ENCODE measurements around the gene GRB7. TPM values are rescaled to one million over a fixed set of nuclear protein-coding genes. Genes with fewer than 3 reads are reported as not detected.
A peak's percentile ranks its signal among the peaks of the same experiment; 100 is the strongest.
"Not testable (repeated sequence)": the region's sequence is repeated elsewhere in the genome, so short reads cannot be mapped to it uniquely, and the experiment has no call there.

Gene GRB7
- total RNA-seq, 2 experiments from 2014 or later = 0.37 TPM; not detected in 1

- Mint-ChIP-seq H3K9me3 (ENCODE audit: insufficient read depth) (no peaks in the 10 kb centered on the region), H3K4me3 (peak overlapping the region; percentile 29), H3K36me3 (ENCODE audit: low read depth) (peaks cover 8% of the 10 kb centered on the region), H3K27me3 (ENCODE audit: low read depth) (no peaks in the 10 kb centered on the region), H3K27ac (peak overlapping the region; percentile 82), H3K4me1 (ENCODE audit: low read depth) (peaks cover 68% of the 10 kb centered on the region)
- ChIA-PET POLR2A (interaction anchor here (0.6 to 7.6 kb wide), 20 partner anchors 11 to 185 kb away, joined by 3 to 42 read pairs (median 4); partner anchors contain the start of genes IKZF3 and MIEN1), CTCF (interaction anchor here (0.7 to 5.5 kb wide), 21 partner anchors 15 to 225 kb away, joined by 3 to 81 read pairs (median 5); partner anchors contain the start of genes IKZF3, MIEN1 and PSMD3)
- DNase-seq = no peak
- no peak for ATAC-seq
Observed at GRCh38 chr17:39754958-39755553, 17.3 kb downstream of the GRB7 start.

- H3K27ac Mint-ChIP-seq = peak overlapping the region; percentile 82
- H3K9me3 Mint-ChIP-seq (ENCODE audit: insufficient read depth) = no peaks in the 10 kb centered on the region
- peaks cover 70% of the 10 kb centered on the region for H3K4me1 Mint-ChIP-seq (ENCODE audit: low read depth)
- CTCF ChIA-PET = interaction anchor here (0.7 to 5.5 kb wide), 19 partner anchors 14 to 224 kb away, joined by 3 to 81 read pairs (median 5); partner anchors contain the start of genes IKZF3 and PSMD3
- ATAC-seq = peak; percentile 5
- peak; percentile 54 for DNase-seq
- peak overlapping the region; percentile 29 for H3K4me3 Mint-ChIP-seq
- H3K36me3 Mint-ChIP-seq (ENCODE audit: low read depth) = peaks cover 10% of the 10 kb centered on the region
- POLR2A ChIA-PET = interaction anchor here (0.8 to 7.6 kb wide), 14 partner anchors 14 to 185 kb away, joined by 3 to 42 read pairs (median 5); partner anchors contain the start of genes IKZF3 and MIEN1
- no peaks in the 10 kb centered on the region for H3K27me3 Mint-ChIP-seq (ENCODE audit: low read depth)
Observed at GRCh38 chr17:39755554-39756379, 18.0 kb downstream of the GRB7 start.

- ATAC-seq (no peak), DNase-seq (no peak)
- Mint-ChIP-seq H3K27me3 (ENCODE audit: low read depth) (no peaks in the 10 kb centered on the region), H3K4me3 (peak overlapping the region; percentile 29), H3K36me3 (ENCODE audit: low read depth) (peaks cover 15% of the 10 kb centered on the region), H3K27ac (peak overlapping the region; percentile 82), H3K4me1 (ENCODE audit: low read depth) (peaks cover 75% of the 10 kb centered on the region), H3K9me3 (ENCODE audit: insufficient read depth) (no peaks in the 10 kb centered on the region)
- CTCF ChIA-PET = interaction anchor here (1.0 to 5.5 kb wide), 9 partner anchors 13 to 224 kb away, joined by 3 to 81 read pairs (median 5); partner anchors contain the start of gene PSMD3
- POLR2A ChIA-PET = interaction anchor here (1.9 to 7.6 kb wide), 3 partner anchors 13 to 166 kb away, joined by 5 to 42 read pairs (median 22); partner anchors contain the start of gene IKZF3
Observed at GRCh38 chr17:39756380-39757079, 18.8 kb downstream of the GRB7 start.

- H3K27ac Mint-ChIP-seq = peak overlapping the region; percentile 73
- H3K9me3 Mint-ChIP-seq (ENCODE audit: insufficient read depth) = no peaks in the 10 kb centered on the region
- ChIA-PET CTCF (interaction anchor here (1.1 to 5.5 kb wide), 5 partner anchors 12 to 135 kb away, joined by 3 to 81 read pairs (median 11); partner anchors contain the start of gene IKZF3), POLR2A (interaction anchor here (4.4 to 7.6 kb wide), 2 partner anchors 12 to 105 kb away, joined by 22 to 42 read pairs; partner anchors contain the start of gene IKZF3)
- H3K4me3 Mint-ChIP-seq = peak overlapping the region; percentile 23
- peaks cover 77% of the 10 kb centered on the region for H3K4me1 Mint-ChIP-seq (ENCODE audit: low read depth)
- DNase-seq (no peak), ATAC-seq (no peak)
- no peaks in the 10 kb centered on the region for H3K27me3 Mint-ChIP-seq (ENCODE audit: low read depth)
- peaks cover 15% of the 10 kb centered on the region for H3K36me3 Mint-ChIP-seq (ENCODE audit: low read depth)
Observed at GRCh38 chr17:39757176-39757662, 19.5 kb downstream of the GRB7 start.

GRCh38 chr17:39757931-39758873 lies 20.5 kb downstream of the GRB7 start:
- DNase-seq (peak; percentile 77), ATAC-seq (peak; percentile 12)
- Mint-ChIP-seq H3K27ac (peak overlapping the region; percentile 73), H3K4me3 (peak overlapping the region; percentile 28), H3K27me3 (ENCODE audit: low read depth) (no peaks in the 10 kb centered on the region), H3K4me1 (ENCODE audit: low read depth) (peaks cover 74% of the 10 kb centered on the region), H3K36me3 (ENCODE audit: low read depth) (peaks cover 22% of the 10 kb centered on the region), H3K9me3 (ENCODE audit: insufficient read depth) (no peaks in the 10 kb centered on the region)
- POLR2A ChIA-PET = interaction anchor here (1.0 to 7.6 kb wide), 3 partner anchors 11 to 169 kb away, joined by 3 to 42 read pairs (median 22); partner anchors contain the start of gene IKZF3
- CTCF ChIA-PET = interaction anchor here (0.5 to 2.3 kb wide), 6 partner anchors 9 to 222 kb away, joined by 3 to 11 read pairs (median 5); partner anchors contain the start of genes IKZF3 and PSMD3

GRCh38 chr17:39759204-39759603 lies 21.5 kb downstream of the GRB7 start:
- Mint-ChIP-seq H3K4me1 (ENCODE audit: low read depth) (peaks cover 72% of the 10 kb centered on the region), H3K9me3 (ENCODE audit: insufficient read depth) (no peaks in the 10 kb centered on the region), H3K27me3 (ENCODE audit: low read depth) (no peaks in the 10 kb centered on the region), H3K27ac (no peak overlapping the region), H3K36me3 (ENCODE audit: low read depth) (peaks cover 23% of the 10 kb centered on the region), H3K4me3 (no peak overlapping the region)
- no peak for ATAC-seq
- no peak for DNase-seq
- CTCF ChIA-PET = interaction anchor here (1.1 to 2.3 kb wide), 4 partner anchors 106 to 221 kb away, joined by 4 to 11 read pairs (median 6); partner anchors contain the start of genes IKZF3 and PSMD3
- POLR2A ChIA-PET = no interaction called here

- DNase-seq (no peak), ATAC-seq (no peak)
- no peaks in the 10 kb centered on the region for H3K27me3 Mint-ChIP-seq (ENCODE audit: low read depth)
- no peak overlapping the region for H3K4me3 Mint-ChIP-seq
- H3K27ac Mint-ChIP-seq = no peak overlapping the region
- peaks cover 66% of the 10 kb centered on the region for H3K4me1 Mint-ChIP-seq (ENCODE audit: low read depth)
- POLR2A ChIA-PET = interaction anchor here (1.3 kb wide), 1 partner anchor 8 kb away, joined by 4 read pairs; no protein-coding TSS in a partner anchor
- H3K36me3 Mint-ChIP-seq (ENCODE audit: low read depth) = peaks cover 49% of the 10 kb centered on the region
- no peaks in the 10 kb centered on the region for H3K9me3 Mint-ChIP-seq (ENCODE audit: insufficient read depth)
- CTCF ChIA-PET = no interaction called here
Observed at GRCh38 chr17:39761861-39762496, 24.2 kb downstream of the GRB7 start.

- POLR2A ChIA-PET = interaction anchor here (0.6 kb wide), 1 partner anchor 1265 kb away, joined by 5 read pairs; no protein-coding TSS in a partner anchor
- CTCF ChIA-PET = no interaction called here
- H3K27ac Mint-ChIP-seq = no peak overlapping the region
- ATAC-seq (no peak), DNase-seq (no peak)
- peaks cover 63% of the 10 kb centered on the region for H3K4me1 Mint-ChIP-seq (ENCODE audit: low read depth)
- H3K9me3 Mint-ChIP-seq (ENCODE audit: insufficient read depth) = no peaks in the 10 kb centered on the region
- H3K36me3 Mint-ChIP-seq (ENCODE audit: low read depth) = peaks cover 58% of the 10 kb centered on the region
- H3K27me3 Mint-ChIP-seq (ENCODE audit: low read depth) = no peaks in the 10 kb centered on the region
- no peak overlapping the region for H3K4me3 Mint-ChIP-seq
Observed at GRCh38 chr17:39763051-39763820, 25.5 kb downstream of the GRB7 start.

- H3K27ac Mint-ChIP-seq; POLR2A ChIA-PET; H3K27me3 Mint-ChIP-seq (ENCODE audit: low read depth); DNase-seq; ATAC-seq; H3K4me3 Mint-ChIP-seq; H3K9me3 Mint-ChIP-seq (ENCODE audit: insufficient read depth): not testable (repeated sequence)
- peaks cover 63% of the 10 kb centered on the region for H3K36me3 Mint-ChIP-seq (ENCODE audit: low read depth)
- peaks cover 62% of the 10 kb centered on the region for H3K4me1 Mint-ChIP-seq (ENCODE audit: low read depth)
- CTCF ChIA-PET = interaction anchor here (1.4 kb wide), 1 partner anchor 13 kb away, joined by 4 read pairs; no protein-coding TSS in a partner anchor
Observed at GRCh38 chr17:39764171-39764570, 26.4 kb downstream of the GRB7 start.

All from activated CD8-positive, alpha-beta T cell treated with anti-CD3 and anti-CD28 coated beads, Interleukin-2, amount 10 ng/mL, durations not matched to agents 7 days and 5 days (primary cell).